Mesenchymal stem cell (in vitro differentiated cells and primary cell): ENCODE results near the gene PKMYT1.
A peak's percentile ranks its signal among the peaks of the same experiment; 100 is the strongest.

ENCODE experiments used
- DNase-seq: peaks from one replicate; pipeline ENCODE4 v3.0.0-alpha.2; 2013
- H2AFZ ChIP-seq: one replicate; pipeline ENCODE4 v1.6.1; 2013; ENCODE audit warnings: low read depth, mild to moderate bottlenecking, control low read depth, inconsistent platforms, low read length, moderate library complexity
- H2AK5ac ChIP-seq: 2 replicates; pipeline ENCODE4 v1.6.1; 2013; ENCODE audit warnings: low read length, moderate library complexity, mild to moderate bottlenecking, inconsistent platforms; ENCODE audit not compliant: severe bottlenecking
- H2BK120ac ChIP-seq: one replicate; pipeline ENCODE4 v1.6.1; 2013; ENCODE audit warnings: low read depth, mild to moderate bottlenecking, inconsistent platforms, low read length, moderate library complexity
- H2BK12ac ChIP-seq, 2 experiments: one replicate each; pipeline ENCODE4 v1.6.1; 2013; ENCODE audit warnings: inconsistent platforms in 2 of 2, low read length in 2 of 2, mild to moderate bottlenecking in 2 of 2, moderate library complexity in 2 of 2, control low read depth in 1 of 2
- H2BK15ac ChIP-seq: one replicate; pipeline ENCODE4 v1.6.1; 2013; ENCODE audit warnings: mild to moderate bottlenecking, low read depth, inconsistent platforms; ENCODE audit not compliant: poor library complexity, severe bottlenecking
- H2BK5ac ChIP-seq: 2 replicates; pipeline ENCODE4 v1.6.1; 2013; ENCODE audit warnings: low read depth, mild to moderate bottlenecking, low read length, control low read depth, inconsistent platforms; ENCODE audit not compliant: poor library complexity, severe bottlenecking
- H3K14ac ChIP-seq, 2 experiments: one replicate each; pipeline ENCODE4 v1.6.1; 2013; ENCODE audit warnings: inconsistent platforms in 2 of 2, low read length in 2 of 2, control low read depth in 1 of 2, mild to moderate bottlenecking in 1 of 2, moderate library complexity in 1 of 2
- H3K18ac ChIP-seq, 2 experiments: one replicate each; pipeline ENCODE4 v1.6.1; 2013; ENCODE audit warnings: inconsistent platforms in 2 of 2, low read length in 2 of 2, control low read depth in 1 of 2, low read depth in 1 of 2, mild to moderate bottlenecking in 1 of 2
- H3K23ac ChIP-seq, 2 experiments: one replicate each; pipeline ENCODE4 v1.6.1; 2013; ENCODE audit warnings: inconsistent platforms in 2 of 2, low read length in 2 of 2, mild to moderate bottlenecking in 2 of 2, moderate library complexity in 2 of 2, control low read depth in 1 of 2
- H3K27ac ChIP-seq: 2 replicates; pipeline ENCODE4 v1.5.1; 2013; ENCODE audit warnings: mild to moderate bottlenecking, moderate library complexity, low read length, control low read depth, inconsistent platforms; ENCODE audit not compliant: poor library complexity, severe bottlenecking
- H3K27me3 ChIP-seq, 2 experiments: 2 replicates each; pipeline versions ENCODE4 v1.6.1 to v1.7.0; 2013; ENCODE audit warnings: low read length in 2 of 2, mild to moderate bottlenecking in 2 of 2, moderate library complexity in 2 of 2, control low read depth in 1 of 2, inconsistent platforms in 1 of 2; ENCODE audit not compliant: control insufficient read depth in 1 of 2, insufficient read depth in 1 of 2
- H3K36me3 ChIP-seq, 2 experiments: 2 replicates each; pipeline versions ENCODE4 v1.6.1 to v1.7.0; 2013; ENCODE audit warnings: low read length in 2 of 2, control low read depth in 1 of 2, inconsistent platforms in 1 of 2, low read depth in 1 of 2, mild to moderate bottlenecking in 1 of 2; ENCODE audit not compliant: insufficient read depth in 2 of 2, control insufficient read depth in 1 of 2
- H3K4ac ChIP-seq, 2 experiments: one replicate each; pipeline ENCODE4 v1.6.1; 2013; ENCODE audit warnings: inconsistent platforms in 2 of 2, low read length in 2 of 2, mild to moderate bottlenecking in 2 of 2, moderate library complexity in 2 of 2, control low read depth in 1 of 2, low read depth in 1 of 2
- H3K4me1 ChIP-seq: 2 replicates; pipeline ENCODE4 v1.6.1; 2013; ENCODE audit warnings: low read depth, low read length, control low read depth; ENCODE audit not compliant: control insufficient read depth, insufficient read depth
- H3K4me2 ChIP-seq: 2 replicates; pipeline ENCODE4 v1.6.1; 2013; ENCODE audit warnings: low read length, mild to moderate bottlenecking, inconsistent platforms; ENCODE audit not compliant: poor library complexity, severe bottlenecking
- H3K4me3 ChIP-seq, 2 experiments: 2 replicates each; pipeline versions ENCODE4 v1.5.1 to v1.7.0; 2013; ENCODE audit warnings: low read length in 2 of 2, mild to moderate bottlenecking in 2 of 2, control low read depth in 1 of 2, low read depth in 1 of 2; ENCODE audit not compliant: insufficient read depth in 1 of 2
- H3K79me1 ChIP-seq: replicated peaks from 2 replicates; pipeline ENCODE4 v1.6.1; 2013; ENCODE audit warnings: mild to moderate bottlenecking, control low read depth, low read length, inconsistent platforms; ENCODE audit not compliant: poor library complexity, severe bottlenecking
- H3K9ac ChIP-seq: 2 replicates; pipeline ENCODE4 v1.7.0; 2013; ENCODE audit warnings: mild to moderate bottlenecking, low read length, moderate library complexity
- H3K9me3 ChIP-seq: 2 replicates; pipeline ENCODE4 v1.7.0; 2013; ENCODE audit warnings: mild to moderate bottlenecking, low read length; ENCODE audit not compliant: control insufficient read depth
- H4K8ac ChIP-seq: one replicate; pipeline ENCODE4 v1.6.1; 2013; ENCODE audit warnings: inconsistent platforms, mild to moderate bottlenecking, low read length, moderate library complexity
- H4K91ac ChIP-seq: one replicate; pipeline ENCODE4 v1.6.1; 2013; ENCODE audit warnings: mild to moderate bottlenecking, low read length, inconsistent platforms
- WGBS: methylation state at CpG from one replicate; pipeline ENCODE4 v1.1.7; 2013; ENCODE audit warnings: mixed read lengths; 5-methylcytosine and 5-hydroxymethylcytosine counted together

PKMYT1 gene

GRCh38 chr16:2981177-2981898 lies 1.1 kb upstream of the PKMYT1 start:
- Histone ChIP-seq H3K36me3 (peaks cover 0 to 12% of the 10 kb centered on the region in 2 experiments), H2BK12ac (peak overlapping the region in 1 of 2 experiments; percentile 11), H3K18ac (peak overlapping the region in 1 of 2 experiments; percentile 50), H3K27ac (no peak overlapping the region), H2BK15ac (no peak overlapping the region), H3K9me3 (no peaks in the 10 kb centered on the region), H3K4me2 (peak overlapping the region; percentile 96), H2AK5ac (no peak overlapping the region), H3K79me1 (peaks cover 20% of the 10 kb centered on the region), H2BK5ac (no peak overlapping the region), H3K9ac (peak overlapping the region; percentile 98), H3K4me1 (peaks cover 29% of the 10 kb centered on the region), H3K14ac (no peak overlapping the region), H4K8ac (peak overlapping the region; percentile 100), H3K23ac (no peak overlapping the region), H3K4me3 (peak overlapping the region in 1 of 2 experiments; percentile 91), H3K27me3 (peaks cover 0 to 4% of the 10 kb centered on the region in 2 experiments), H2BK120ac (no peak overlapping the region), H2AFZ (no peak overlapping the region), H3K4ac (peak overlapping the region in 1 of 2 experiments; percentile 13), H4K91ac (no peak overlapping the region)
- WGBS = 44% methylated on average over 26 of the region's 33 CpGs
- peak; percentile 28 for DNase-seq

- no peak for DNase-seq
- Histone ChIP-seq H3K4ac (no peak overlapping the region), H3K4me2 (peak overlapping the region; percentile 96), H3K18ac (peak overlapping the region in 1 of 2 experiments; percentile 25), H3K27ac (no peak overlapping the region), H4K91ac (no peak overlapping the region), H4K8ac (no peak overlapping the region), H3K14ac (peak overlapping the region in 1 of 2 experiments; percentile 53), H3K9me3 (no peaks in the 10 kb centered on the region), H3K27me3 (no peaks in the 10 kb centered on the region), H3K4me1 (peaks cover 30% of the 10 kb centered on the region), H2BK120ac (no peak overlapping the region), H3K9ac (peak overlapping the region; percentile 98), H2BK15ac (peak overlapping the region; percentile 52), H2BK5ac (no peak overlapping the region), H3K4me3 (peak overlapping the region; percentile 85 to 91), H2AK5ac (no peak overlapping the region), H3K36me3 (peaks cover 0 to 26% of the 10 kb centered on the region in 2 experiments), H3K23ac (no peak overlapping the region), H2BK12ac (no peak overlapping the region), H3K79me1 (peaks cover 20% of the 10 kb centered on the region), H2AFZ (no peak overlapping the region)
- 12% methylated on average over 40 of the region's 43 CpGs for WGBS
Observed at GRCh38 chr16:2979669-2980226, 498 bp downstream of the PKMYT1 start.

GRCh38 chr16:2977440-2977839 lies 2.8 kb downstream of the PKMYT1 start:
- Histone ChIP-seq H3K4me1 (peaks cover 28% of the 10 kb centered on the region), H3K79me1 (peaks cover 20% of the 10 kb centered on the region)
- WGBS = 97% methylated on average over 6 of the region's 6 CpGs

GRCh38 chr16:2976673-2977072 lies 3.6 kb downstream of the PKMYT1 start:
- H4K8ac ChIP-seq = no peak overlapping the region
- no peak overlapping the region for H2BK12ac ChIP-seq
- H3K9me3 ChIP-seq = no peaks in the 10 kb centered on the region
- 98% methylated on average over 15 of the region's 15 CpGs for WGBS
- DNase-seq = no peak
- H3K36me3 ChIP-seq = peaks cover 0 to 46% of the 10 kb centered on the region in 2 experiments
- H3K4me1 ChIP-seq = peaks cover 28% of the 10 kb centered on the region
- H3K18ac ChIP-seq = no peak overlapping the region
- H3K9ac ChIP-seq = no peak overlapping the region
- no peak overlapping the region for H2BK120ac ChIP-seq
- no peak overlapping the region for H3K14ac ChIP-seq
- no peak overlapping the region for H2AK5ac ChIP-seq
- H3K4me2 ChIP-seq = no peak overlapping the region
- H3K79me1 ChIP-seq = peaks cover 20% of the 10 kb centered on the region
- no peak overlapping the region for H3K4ac ChIP-seq
- H2BK15ac ChIP-seq = no peak overlapping the region
- no peak overlapping the region for H2AFZ ChIP-seq
- H3K27me3 ChIP-seq = no peaks in the 10 kb centered on the region
- H4K91ac ChIP-seq = no peak overlapping the region
- no peak overlapping the region for H3K27ac ChIP-seq
- H3K4me3 ChIP-seq = no peak overlapping the region
- H2BK5ac ChIP-seq = no peak overlapping the region
- no peak overlapping the region for H3K23ac ChIP-seq

More at GRCh38 chr16:2977440-2977839, 2.8 kb downstream of the PKMYT1 start:
- Histone ChIP-seq H3K4me3 (no peak overlapping the region), H2BK12ac (no peak overlapping the region), H3K9ac (no peak overlapping the region), H3K4me2 (no peak overlapping the region), H2AK5ac (no peak overlapping the region), H2BK5ac (no peak overlapping the region), H3K27ac (no peak overlapping the region), H4K91ac (peak overlapping the region; percentile 66), H3K27me3 (no peaks in the 10 kb centered on the region), H2BK120ac (no peak overlapping the region), H3K9me3 (no peaks in the 10 kb centered on the region), H3K4ac (no peak overlapping the region), H3K14ac (no peak overlapping the region), H3K36me3 (peaks cover 0 to 38% of the 10 kb centered on the region in 2 experiments), H3K23ac (no peak overlapping the region), H2BK15ac (no peak overlapping the region), H4K8ac (no peak overlapping the region), H3K18ac (no peak overlapping the region), H2AFZ (no peak overlapping the region)
- no peak for DNase-seq
